Epithelial cell of proximal tubule (primary cell): Measurements from ENCODE around the gene ST6GALNAC3. TPM values are rescaled to one million over a fixed set of nuclear protein-coding genes. Genes with fewer than 3 reads are reported as not detected.

ENCODE experiments used
- DNase-seq: peaks from one replicate; pipeline ENCODE4 v3.0.0-alpha.2; 2011; ENCODE audit warnings: low read depth
- H3K4me3 ChIP-seq: 2 replicates; pipeline ENCODE4 v1.5.1; 2011; ENCODE audit warnings: low read depth, mild to moderate bottlenecking, low read length
- total RNA-seq: library from RNA; depleted of rRNA; stranded (reverse); fragments of >200 nt; gene quantifications from 2 replicates; pipeline ENCODE4 v1.2.3, GENCODE V29; 2015
- TF ChIP-seq, protein P1 (sequence below): conservative IDR thresholded peaks from 2 replicates; pipeline ENCODE4 v1.5.1; 2012; ENCODE audit warnings: low read depth, mild to moderate bottlenecking, low read length

The ST6GALNAC3 gene
- total RNA-seq, 1 donor from 2014 or later, result 0.75 TPM

- TF ChIP-seq, protein P1, sequence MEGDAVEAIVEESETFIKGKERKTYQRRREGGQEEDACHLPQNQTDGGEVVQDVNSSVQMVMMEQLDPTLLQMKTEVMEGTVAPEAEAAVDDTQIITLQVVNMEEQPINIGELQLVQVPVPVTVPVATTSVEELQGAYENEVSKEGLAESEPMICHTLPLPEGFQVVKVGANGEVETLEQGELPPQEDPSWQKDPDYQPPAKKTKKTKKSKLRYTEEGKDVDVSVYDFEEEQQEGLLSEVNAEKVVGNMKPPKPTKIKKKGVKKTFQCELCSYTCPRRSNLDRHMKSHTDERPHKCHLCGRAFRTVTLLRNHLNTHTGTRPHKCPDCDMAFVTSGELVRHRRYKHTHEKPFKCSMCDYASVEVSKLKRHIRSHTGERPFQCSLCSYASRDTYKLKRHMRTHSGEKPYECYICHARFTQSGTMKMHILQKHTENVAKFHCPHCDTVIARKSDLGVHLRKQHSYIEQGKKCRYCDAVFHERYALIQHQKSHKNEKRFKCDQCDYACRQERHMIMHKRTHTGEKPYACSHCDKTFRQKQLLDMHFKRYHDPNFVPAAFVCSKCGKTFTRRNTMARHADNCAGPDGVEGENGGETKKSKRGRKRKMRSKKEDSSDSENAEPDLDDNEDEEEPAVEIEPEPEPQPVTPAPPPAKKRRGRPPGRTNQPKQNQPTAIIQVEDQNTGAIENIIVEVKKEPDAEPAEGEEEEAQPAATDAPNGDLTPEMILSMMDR, result no peak
- H3K4me3 ChIP-seq, result no peak overlapping the region
- no peak for DNase-seq
Measured at GRCh38 chr1:76068953-76069561, 5.5 kb upstream of the ST6GALNAC3 start.

DNA sequence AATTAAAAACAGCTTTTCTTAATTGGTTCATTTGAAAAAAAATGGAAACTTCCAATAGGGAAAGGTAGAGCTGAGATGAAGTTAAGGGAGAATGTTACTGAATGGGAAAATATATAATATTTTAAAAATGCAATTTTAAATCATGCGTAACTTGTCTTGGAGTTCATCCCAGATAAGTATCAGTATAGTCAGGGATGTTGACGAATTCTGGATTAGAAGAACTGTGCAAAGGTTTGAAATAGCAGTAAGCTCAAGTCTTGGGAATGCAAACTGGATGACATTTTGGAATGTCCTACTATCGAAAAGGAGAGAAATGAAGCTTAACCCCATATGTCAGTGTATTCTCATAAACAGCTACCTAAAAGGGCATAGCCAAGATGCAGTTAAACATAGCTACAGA is 4.0 kb upstream of the ST6GALNAC3 start:
- TF ChIP-seq, protein P1, result no peak
- DNase-seq, result no peak

DNA sequence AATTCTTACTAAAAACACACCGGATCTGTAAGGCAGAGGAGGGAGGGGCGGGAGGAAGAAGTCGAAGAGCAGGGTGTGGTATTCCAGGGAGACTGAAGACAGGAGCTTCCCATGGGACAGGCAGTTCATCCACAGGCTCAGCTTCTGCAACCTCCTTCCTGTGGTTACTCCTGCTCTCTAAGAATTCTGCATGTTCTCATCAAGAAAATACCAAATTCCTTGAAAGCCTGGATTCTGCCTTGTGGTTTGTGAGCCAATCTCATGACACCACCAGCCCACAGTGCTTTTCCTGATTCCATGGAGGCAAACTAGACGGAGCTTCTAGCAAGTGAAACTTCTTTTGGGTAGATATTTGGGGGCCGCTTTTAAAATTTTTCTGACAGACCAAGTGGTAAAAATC is 1.1 kb upstream of the ST6GALNAC3 start:
- TF ChIP-seq, protein P1, result no peak
- DNase-seq, result peak; percentile 63
- H3K4me3 ChIP-seq, result no peak overlapping the region

More for the DNA sequence above, 4.0 kb upstream of the ST6GALNAC3 start:
- no peak overlapping the region for H3K4me3 ChIP-seq

DNA sequence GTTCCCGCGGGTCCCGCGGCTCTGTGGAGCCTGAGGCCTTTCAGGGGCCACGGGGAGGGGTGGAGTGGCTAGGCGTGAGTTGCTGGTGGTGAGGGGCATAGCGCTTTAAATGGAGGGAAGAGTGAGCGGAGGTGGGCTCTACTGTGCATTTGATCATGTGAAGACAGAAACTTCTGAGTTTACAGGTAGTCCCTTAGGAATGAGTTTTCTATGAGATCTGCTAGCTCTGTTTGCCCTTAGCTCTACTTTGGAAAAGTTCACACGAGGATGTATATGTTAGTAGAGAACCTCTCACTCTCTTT is 593 bp downstream of the ST6GALNAC3 start:
- peak overlapping the region; percentile 67 for H3K4me3 ChIP-seq
- TF ChIP-seq, protein P1, result no peak
- DNase-seq, result no peak

GRCh38 chr1:76075877-76076276 is 1.3 kb downstream of the ST6GALNAC3 start:
- no peak for DNase-seq
- TF ChIP-seq, protein P1, result no peak
- no peak overlapping the region for H3K4me3 ChIP-seq

GRCh38 chr1:76079475-76080227 is 5.1 kb downstream of the ST6GALNAC3 start:
- H3K4me3 ChIP-seq, result no peak overlapping the region
- DNase-seq, result no peak
- TF ChIP-seq, protein P1, result no peak

- TF ChIP-seq, protein P1, result no peak
- no peak overlapping the region for H3K4me3 ChIP-seq
- no peak for DNase-seq
Measured at GRCh38 chr1:76080552-76081079, 6.1 kb downstream of the ST6GALNAC3 start.
